Measurements from ENCODE around the gene GNAZ.

The GNAZ gene

DNA sequence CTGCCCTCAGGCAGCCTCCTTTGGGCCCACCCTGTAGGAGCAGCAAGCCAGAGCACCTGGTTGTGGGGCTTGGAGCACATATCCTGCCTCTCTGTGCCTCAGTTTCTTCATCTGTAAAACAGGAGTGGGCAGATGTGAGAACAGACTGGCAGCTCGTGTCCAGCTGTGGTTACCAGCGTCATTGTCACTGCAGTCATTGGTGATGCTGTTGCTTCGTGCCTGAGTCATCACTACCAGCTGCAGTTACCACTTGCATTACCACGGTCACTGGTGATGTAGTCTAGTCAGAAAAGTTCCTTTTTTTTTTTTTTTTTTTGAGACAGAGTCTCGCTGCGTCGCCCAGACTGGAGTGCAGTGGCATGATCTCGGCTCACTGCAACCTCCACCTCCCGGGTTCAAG lies 51.1 kb downstream of the GNAZ start:
- Mint-ChIP-seq H3K27ac (no peak overlapping the region), H3K27me3 (no peaks in the 10 kb centered on the region), H3K4me1 (ENCODE audit: low read depth) (no peaks in the 10 kb centered on the region), H3K9me3 (no peaks in the 10 kb centered on the region), H3K4me3 (no peak overlapping the region), H3K36me3 (ENCODE audit: low read depth) (no peaks in the 10 kb centered on the region)
- intact Hi-C loops (cut with micrococcal nuclease): no loop called here

- no peaks in the 10 kb centered on the region for H3K9me3 Mint-ChIP-seq
- no peak overlapping the region for H3K4me3 Mint-ChIP-seq
- no peak overlapping the region for H3K27ac Mint-ChIP-seq
- intact Hi-C loops (cut with micrococcal nuclease): no loop called here
- H3K27me3 Mint-ChIP-seq: no peaks in the 10 kb centered on the region
- H3K36me3 Mint-ChIP-seq (ENCODE audit: low read depth): no peaks in the 10 kb centered on the region
- no peaks in the 10 kb centered on the region for H3K4me1 Mint-ChIP-seq (ENCODE audit: low read depth)
Measured at GRCh38 chr22:23122216-23122957, 52.1 kb downstream of the GNAZ start.

DNA sequence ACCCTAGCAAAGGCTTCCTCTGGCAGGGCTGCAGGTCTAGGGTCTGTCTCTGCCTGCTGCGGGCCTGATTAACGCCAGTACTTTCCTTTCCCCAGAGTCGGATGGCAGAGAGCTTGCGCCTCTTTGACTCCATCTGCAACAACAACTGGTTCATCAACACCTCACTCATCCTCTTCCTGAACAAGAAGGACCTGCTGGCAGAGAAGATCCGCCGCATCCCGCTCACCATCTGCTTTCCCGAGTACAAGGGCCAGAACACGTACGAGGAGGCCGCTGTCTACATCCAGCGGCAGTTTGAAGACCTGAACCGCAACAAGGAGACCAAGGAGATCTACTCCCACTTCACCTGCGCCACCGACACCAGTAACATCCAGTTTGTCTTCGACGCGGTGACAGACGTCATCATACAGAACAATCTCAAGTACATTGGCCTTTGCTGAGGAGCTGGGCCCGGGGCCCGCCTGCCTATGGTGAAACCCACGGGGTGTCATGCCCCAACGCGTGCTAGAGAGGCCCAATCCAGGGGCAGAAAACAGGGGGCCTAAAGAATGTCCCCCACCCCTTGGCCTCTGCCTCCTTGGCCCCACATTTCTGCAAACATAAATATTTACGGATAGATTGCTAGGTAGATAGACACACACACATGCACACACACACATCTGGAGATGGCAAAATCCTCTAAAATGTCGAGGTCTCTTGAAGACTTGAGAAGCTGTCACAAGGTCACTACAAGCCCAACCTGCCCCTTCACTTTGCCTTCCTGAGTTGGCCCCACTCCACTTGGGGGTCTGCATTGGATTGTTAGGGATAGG lies 52.9 kb downstream of the GNAZ start:
- intact Hi-C loops (cut with micrococcal nuclease): no loop called here
- H3K4me1 Mint-ChIP-seq (ENCODE audit: low read depth): no peaks in the 10 kb centered on the region
- no peaks in the 10 kb centered on the region for H3K27me3 Mint-ChIP-seq
- no peak overlapping the region for H3K4me3 Mint-ChIP-seq
- no peaks in the 10 kb centered on the region for H3K36me3 Mint-ChIP-seq (ENCODE audit: low read depth)
- H3K9me3 Mint-ChIP-seq: no peaks in the 10 kb centered on the region
- no peak overlapping the region for H3K27ac Mint-ChIP-seq

DNA sequence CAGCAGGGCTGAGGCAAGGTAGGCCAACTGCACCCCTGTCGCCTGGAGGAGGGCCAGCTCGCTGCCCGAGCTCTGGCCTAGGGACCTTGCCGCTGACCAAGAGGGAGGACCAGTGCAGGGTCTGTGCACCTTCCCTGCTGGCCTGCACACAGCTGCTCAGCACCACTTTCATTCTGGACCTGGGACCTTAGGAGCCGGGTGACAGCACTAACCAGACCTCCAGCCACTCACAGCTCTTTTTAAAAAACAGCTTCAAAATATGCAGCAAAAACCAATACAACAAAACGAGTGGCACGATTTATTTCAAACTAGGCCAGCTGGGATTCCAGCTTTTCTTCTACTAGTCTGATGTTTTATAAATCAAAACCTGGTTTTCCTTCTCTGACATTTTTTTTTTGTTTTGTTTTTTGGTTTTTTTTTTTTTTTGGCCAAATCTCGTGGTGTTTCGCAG lies 53.5 kb downstream of the GNAZ start:
- intact Hi-C loops (cut with micrococcal nuclease): no loop called here
- H3K27ac Mint-ChIP-seq: no peak overlapping the region
- no peaks in the 10 kb centered on the region for H3K36me3 Mint-ChIP-seq (ENCODE audit: low read depth)
- no peak overlapping the region for H3K4me3 Mint-ChIP-seq
- H3K27me3 Mint-ChIP-seq: no peaks in the 10 kb centered on the region
- H3K4me1 Mint-ChIP-seq (ENCODE audit: low read depth): no peaks in the 10 kb centered on the region
- no peaks in the 10 kb centered on the region for H3K9me3 Mint-ChIP-seq

GRCh38 chr22:23124611-23125511 lies 54.5 kb downstream of the GNAZ start:
- no peaks in the 10 kb centered on the region for H3K4me1 Mint-ChIP-seq (ENCODE audit: low read depth)
- no peaks in the 10 kb centered on the region for H3K27me3 Mint-ChIP-seq
- H3K36me3 Mint-ChIP-seq (ENCODE audit: low read depth): no peaks in the 10 kb centered on the region
- no peak overlapping the region for H3K4me3 Mint-ChIP-seq
- H3K9me3 Mint-ChIP-seq: no peaks in the 10 kb centered on the region
- no peak overlapping the region for H3K27ac Mint-ChIP-seq
- intact Hi-C loops (cut with micrococcal nuclease): no loop called here

DNA sequence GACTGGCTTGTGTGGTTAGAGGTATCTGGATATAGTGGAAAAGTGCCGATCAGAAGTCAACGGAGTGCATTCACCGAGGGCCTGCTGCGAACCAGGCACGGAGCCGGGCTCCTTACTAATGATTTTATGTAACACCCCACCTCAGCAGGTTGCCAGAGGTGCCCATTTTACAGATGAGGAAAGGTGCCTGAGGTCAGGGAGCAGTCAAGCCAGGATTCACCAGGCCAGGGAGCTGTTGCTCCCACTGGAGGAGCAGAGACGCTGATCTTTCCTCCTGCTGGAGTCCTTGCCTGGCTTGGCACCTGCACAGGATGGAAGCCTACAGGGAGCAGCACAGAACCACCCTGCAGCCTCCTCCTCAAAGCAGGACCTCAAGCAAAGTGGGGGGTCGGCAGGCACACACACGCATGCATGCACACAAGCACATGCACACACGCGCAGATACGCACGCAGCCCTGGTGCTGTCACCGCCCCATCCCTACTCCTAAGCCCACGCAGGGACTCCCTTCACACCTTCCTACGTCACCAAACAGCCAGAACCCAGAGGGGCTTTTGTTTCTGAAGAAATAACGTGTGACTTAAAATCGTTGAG lies 55.3 kb downstream of the GNAZ start:
- Mint-ChIP-seq H3K4me1 (ENCODE audit: low read depth) (no peaks in the 10 kb centered on the region), H3K36me3 (ENCODE audit: low read depth) (no peaks in the 10 kb centered on the region), H3K27me3 (no peaks in the 10 kb centered on the region), H3K27ac (no peak overlapping the region), H3K9me3 (no peaks in the 10 kb centered on the region), H3K4me3 (no peak overlapping the region)
- intact Hi-C loops (cut with micrococcal nuclease): no loop called here

DNA sequence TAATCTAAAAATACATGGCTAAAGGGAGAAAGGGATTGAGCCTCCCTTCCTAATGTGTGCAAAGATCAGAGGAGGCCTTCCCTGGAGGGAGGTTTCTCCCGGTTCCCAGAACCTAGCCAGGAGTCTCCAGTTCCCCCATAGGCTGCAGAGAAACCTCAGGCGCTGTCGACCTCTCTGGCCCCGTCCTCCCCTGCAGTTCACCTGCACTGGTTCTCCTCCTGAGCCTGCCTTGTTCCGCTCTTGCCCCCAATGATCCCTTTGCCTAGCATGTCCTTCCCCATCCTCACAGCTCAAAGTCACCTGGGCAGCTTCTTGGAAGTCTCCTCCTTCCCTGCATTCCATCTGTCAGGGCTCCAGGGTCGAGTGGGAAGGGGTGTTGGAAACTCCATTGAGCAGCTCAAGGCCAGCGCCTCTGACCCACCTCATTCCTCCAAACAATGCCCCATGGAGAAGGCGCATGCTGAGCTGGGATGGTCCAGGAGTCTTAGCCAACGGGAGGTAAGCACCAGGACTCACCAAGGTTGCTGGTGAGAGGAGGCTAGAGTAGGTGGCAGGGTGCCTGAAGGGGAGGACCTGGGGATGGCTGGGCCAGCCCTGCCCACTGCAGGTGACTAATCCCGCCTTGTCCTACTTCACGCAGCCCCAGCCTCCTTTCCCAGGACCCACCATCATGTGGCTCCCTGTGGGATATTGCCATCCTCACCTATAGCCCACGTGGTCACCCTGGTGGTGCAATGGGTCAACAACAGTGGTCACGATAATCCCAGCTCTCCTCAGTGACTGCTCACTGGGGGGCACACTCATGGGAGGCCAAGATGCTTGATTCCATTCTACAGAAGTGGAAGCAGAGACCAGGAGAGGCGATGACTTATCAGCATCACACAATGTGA lies 56.1 kb downstream of the GNAZ start:
- H3K9me3 Mint-ChIP-seq: no peaks in the 10 kb centered on the region
- H3K27ac Mint-ChIP-seq: no peak overlapping the region
- H3K36me3 Mint-ChIP-seq (ENCODE audit: low read depth): no peaks in the 10 kb centered on the region
- intact Hi-C loops (cut with micrococcal nuclease): no loop called here
- no peak overlapping the region for H3K4me3 Mint-ChIP-seq
- H3K27me3 Mint-ChIP-seq: no peaks in the 10 kb centered on the region
- H3K4me1 Mint-ChIP-seq (ENCODE audit: low read depth): no peaks in the 10 kb centered on the region

GRCh38 chr22:23127055-23127756 lies 56.9 kb downstream of the GNAZ start:
- H3K27ac Mint-ChIP-seq: no peak overlapping the region
- no peaks in the 10 kb centered on the region for H3K36me3 Mint-ChIP-seq (ENCODE audit: low read depth)
- intact Hi-C loops (cut with micrococcal nuclease): no loop called here
- H3K27me3 Mint-ChIP-seq: no peaks in the 10 kb centered on the region
- no peak overlapping the region for H3K4me3 Mint-ChIP-seq
- H3K4me1 Mint-ChIP-seq (ENCODE audit: low read depth): no peaks in the 10 kb centered on the region
- no peaks in the 10 kb centered on the region for H3K9me3 Mint-ChIP-seq

- Mint-ChIP-seq H3K36me3 (ENCODE audit: low read depth) (no peaks in the 10 kb centered on the region), H3K9me3 (no peaks in the 10 kb centered on the region), H3K4me1 (ENCODE audit: low read depth) (no peaks in the 10 kb centered on the region), H3K4me3 (no peak overlapping the region), H3K27me3 (no peaks in the 10 kb centered on the region), H3K27ac (no peak overlapping the region)
- intact Hi-C loops (cut with micrococcal nuclease): loop anchor here (1.0 kb wide), 1 partner anchor 168 kb away; no protein-coding TSS in a partner anchor
Measured at GRCh38 chr22:23127788-23128187, 57.5 kb downstream of the GNAZ start.

DNA sequence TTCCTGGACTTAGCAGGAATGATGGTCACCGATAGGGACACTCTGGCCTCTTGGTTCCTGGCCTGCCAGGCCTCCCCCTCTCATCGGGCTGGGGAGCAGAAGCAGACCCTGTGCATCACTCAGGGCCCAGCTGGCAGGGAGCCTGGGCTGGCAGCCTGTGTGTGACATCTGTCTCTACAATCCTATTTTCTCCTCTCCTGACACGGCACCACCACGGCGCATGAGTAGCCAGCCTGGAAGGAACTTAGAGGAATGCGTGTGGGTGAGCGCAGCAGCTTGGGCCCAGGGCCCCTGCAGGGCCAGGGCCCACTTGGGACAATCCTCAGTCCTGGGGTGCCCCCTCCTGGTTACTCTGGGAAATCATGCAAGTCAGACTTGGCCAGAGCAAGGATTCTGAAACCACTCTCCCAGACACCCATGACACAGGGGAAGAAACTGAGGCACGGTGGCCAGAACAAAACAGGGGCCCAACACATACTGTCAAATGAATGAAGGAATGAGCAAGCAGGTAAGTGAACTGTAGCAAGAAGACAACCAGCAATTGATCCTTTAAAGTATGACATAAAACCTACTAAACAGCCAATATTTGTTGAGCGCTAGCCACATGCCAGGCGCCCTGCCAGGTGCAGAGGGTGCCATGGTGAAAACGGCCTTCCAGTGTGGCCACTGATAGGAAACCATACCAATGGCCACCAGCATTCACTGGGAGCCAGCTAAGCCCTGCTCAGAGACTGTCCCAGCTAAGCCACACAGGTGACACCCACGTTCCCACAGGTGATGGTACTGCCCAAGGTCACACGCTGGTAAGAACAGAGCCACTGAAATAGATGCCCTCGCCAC lies 58.2 kb downstream of the GNAZ start:
- no peaks in the 10 kb centered on the region for H3K4me1 Mint-ChIP-seq (ENCODE audit: low read depth)
- H3K36me3 Mint-ChIP-seq (ENCODE audit: low read depth): no peaks in the 10 kb centered on the region
- H3K9me3 Mint-ChIP-seq: no peaks in the 10 kb centered on the region
- H3K4me3 Mint-ChIP-seq: no peak overlapping the region
- no peaks in the 10 kb centered on the region for H3K27me3 Mint-ChIP-seq
- H3K27ac Mint-ChIP-seq: no peak overlapping the region
- intact Hi-C loops (cut with micrococcal nuclease): loop anchor here (1.0 kb wide), 1 partner anchor 169 kb away; no protein-coding TSS in a partner anchor

DNA sequence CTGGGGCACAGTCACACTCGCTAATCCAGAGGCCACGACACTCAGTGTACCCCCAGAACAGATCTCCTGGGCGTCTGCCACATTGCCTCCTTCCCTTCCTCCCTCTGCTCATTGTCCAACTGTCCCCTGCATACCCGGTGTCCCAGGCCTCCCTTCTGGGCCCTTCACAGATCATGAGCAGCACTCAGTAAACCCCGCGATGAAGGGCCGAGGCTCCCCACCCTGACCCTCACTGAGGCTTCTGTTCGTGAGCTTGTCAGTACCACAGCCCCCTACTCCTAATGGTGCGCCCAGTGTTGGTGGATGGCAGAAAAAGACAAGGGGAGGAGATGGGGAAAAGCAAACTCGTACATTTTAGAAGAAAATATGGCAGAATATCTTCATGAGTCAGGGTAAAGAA lies 58.8 kb downstream of the GNAZ start:
- no peaks in the 10 kb centered on the region for H3K9me3 Mint-ChIP-seq
- H3K27me3 Mint-ChIP-seq: no peaks in the 10 kb centered on the region
- H3K27ac Mint-ChIP-seq: no peak overlapping the region
- H3K36me3 Mint-ChIP-seq (ENCODE audit: low read depth): no peaks in the 10 kb centered on the region
- intact Hi-C loops (cut with micrococcal nuclease): no loop called here
- no peaks in the 10 kb centered on the region for H3K4me1 Mint-ChIP-seq (ENCODE audit: low read depth)
- no peak overlapping the region for H3K4me3 Mint-ChIP-seq

DNA sequence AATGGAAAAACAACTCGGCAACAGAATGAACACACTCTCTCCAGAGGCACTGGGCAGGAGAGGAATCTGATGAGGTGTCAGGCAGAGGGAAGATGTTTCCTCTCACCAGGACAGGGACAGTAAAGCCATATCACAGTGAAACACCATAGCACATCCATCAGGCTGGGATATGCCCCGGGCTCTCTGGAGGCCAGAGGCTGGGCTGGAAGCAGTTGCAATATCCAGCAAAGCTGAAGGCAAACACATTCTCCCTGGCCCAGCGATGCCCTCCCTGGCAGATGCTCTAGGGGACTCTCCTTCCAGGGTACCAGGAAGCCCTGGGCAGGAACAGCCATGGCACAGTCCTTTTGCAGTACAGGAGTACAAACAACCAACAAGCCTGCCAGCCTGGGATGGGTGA lies 60.4 kb downstream of the GNAZ start:
- H3K36me3 Mint-ChIP-seq (ENCODE audit: low read depth): no peaks in the 10 kb centered on the region
- intact Hi-C loops (cut with micrococcal nuclease): no loop called here
- no peaks in the 10 kb centered on the region for H3K4me1 Mint-ChIP-seq (ENCODE audit: low read depth)
- H3K27me3 Mint-ChIP-seq: no peaks in the 10 kb centered on the region
- no peaks in the 10 kb centered on the region for H3K9me3 Mint-ChIP-seq
- no peak overlapping the region for H3K4me3 Mint-ChIP-seq
- no peak overlapping the region for H3K27ac Mint-ChIP-seq

All from dendritic cell treated with granulocyte-macrophage colony-stimulating factor and Interleukin-4, amounts not matched to agents 40 ng/mL and 50 ng/mL, for 4 days (primary cell).